ENCODE data around the gene CAPN15. TPM values are rescaled to one million over a fixed set of nuclear protein-coding genes. Genes with fewer than 3 reads are reported as not detected.

Gene CAPN15
- total RNA-seq, 2 experiments from 2014 or later: 32.9 to 54.0 TPM

- Histone ChIP-seq H3K36me3 (ENCODE audit: insufficient read depth, low read length) (peaks cover 9% of the 10 kb centered on the region), H4K20me1 (ENCODE audit: insufficient read depth, low read length) (no peaks in the 10 kb centered on the region), H3K9me3 (ENCODE audit: low read length) (no peaks in the 10 kb centered on the region), H3K27ac (ENCODE audit: low read depth, low read length, poor library complexity, severe bottlenecking) (no peak overlapping the region), H3K4me2 (ENCODE audit: low read length) (no peak overlapping the region), H3K79me2 (ENCODE audit: insufficient read depth, low read depth, low read length) (no peaks in the 10 kb centered on the region), H3K4me3 (ENCODE audit: low read depth, low read length, poor library complexity, severe bottlenecking) (no peak overlapping the region), H2AFZ (ENCODE audit: low read length) (no peak overlapping the region), H3K4me1 (ENCODE audit: insufficient read depth, low read length, poor library complexity, severe bottlenecking) (no peaks in the 10 kb centered on the region), H3K9me2 (ENCODE audit: insufficient read depth, low read length) (no peaks in the 10 kb centered on the region)
- CTCF ChIA-PET (ENCODE audit: unreplicated experiment): no interaction called here
- TF ChIP-seq EZH2phosphoT487 (IDR thresholded peaks at IDR 0.05; ENCODE audit: borderline replicate concordance, low read depth, low read length) (no peak), CTCF (conservative IDR thresholded peaks at IDR 0.05; ENCODE audit: low read length) (no peak)
- POLR2A ChIA-PET: interaction anchor here (1.0 kb wide), 1 partner anchor 72 kb away, joined by 4 read pairs; the partner anchor contains the start of gene CAPN15
- intact Hi-C loops (cut with micrococcal nuclease; ENCODE audit: unreplicated experiment): no loop called here
- no TSS peak for BruUV-seq (replicated peaks)
- DNase-seq (ENCODE audit: low spot score): no peak
Measured at GRCh38 chr16:598823-599739, 71.6 kb downstream of the CAPN15 start.

GRCh38 chr16:600781-601180 is 73.3 kb downstream of the CAPN15 start:
- Histone ChIP-seq H2AFZ (ENCODE audit: low read length) (no peak overlapping the region), H3K36me3 (ENCODE audit: insufficient read depth, low read length) (peaks cover 16% of the 10 kb centered on the region), H3K9me2 (ENCODE audit: insufficient read depth, low read length) (no peaks in the 10 kb centered on the region), H3K79me2 (ENCODE audit: insufficient read depth, low read depth, low read length) (no peaks in the 10 kb centered on the region), H3K9me3 (ENCODE audit: low read length) (0 out of 2 replicates have a peak, but pooled peaks cover 5% of the 10 kb centered on the region), H3K4me3 (ENCODE audit: low read depth, low read length, poor library complexity, severe bottlenecking) (no peak overlapping the region), H4K20me1 (ENCODE audit: insufficient read depth, low read length) (no peaks in the 10 kb centered on the region), H3K4me1 (ENCODE audit: insufficient read depth, low read length, poor library complexity, severe bottlenecking) (no peaks in the 10 kb centered on the region), H3K27ac (ENCODE audit: low read depth, low read length, poor library complexity, severe bottlenecking) (no peak overlapping the region), H3K4me2 (ENCODE audit: low read length) (no peak overlapping the region)
- CTCF ChIA-PET (ENCODE audit: unreplicated experiment): interaction anchor here (0.6 kb wide), 1 partner anchor 52 kb away, joined by 3 read pairs; no protein-coding TSS in a partner anchor
- peak; percentile 39 for DNase-seq (ENCODE audit: low spot score)
- intact Hi-C loops (cut with micrococcal nuclease; ENCODE audit: unreplicated experiment): loop anchor here (1.0 kb wide), 1 partner anchor 21 kb away; no protein-coding TSS in a partner anchor
- TF ChIP-seq CTCF (conservative IDR thresholded peaks at IDR 0.05; ENCODE audit: low read length) (peak; percentile 71), EZH2phosphoT487 (IDR thresholded peaks at IDR 0.05; ENCODE audit: borderline replicate concordance, low read depth, low read length) (no peak)
- BruUV-seq (replicated peaks): no TSS peak
- POLR2A ChIA-PET: no interaction called here

- Histone ChIP-seq H3K27ac (ENCODE audit: low read depth, low read length, poor library complexity, severe bottlenecking) (no peak overlapping the region), H3K4me1 (ENCODE audit: insufficient read depth, low read length, poor library complexity, severe bottlenecking) (no peaks in the 10 kb centered on the region), H3K4me2 (ENCODE audit: low read length) (no peak overlapping the region), H3K4me3 (ENCODE audit: low read depth, low read length, poor library complexity, severe bottlenecking) (no peak overlapping the region), H3K9me3 (ENCODE audit: low read length) (0 out of 2 replicates have a peak, but pooled peaks cover 5% of the 10 kb centered on the region), H4K20me1 (ENCODE audit: insufficient read depth, low read length) (no peaks in the 10 kb centered on the region), H3K36me3 (ENCODE audit: insufficient read depth, low read length) (peaks cover 13% of the 10 kb centered on the region), H3K79me2 (ENCODE audit: insufficient read depth, low read depth, low read length) (no peaks in the 10 kb centered on the region), H2AFZ (ENCODE audit: low read length) (no peak overlapping the region), H3K9me2 (ENCODE audit: insufficient read depth, low read length) (no peaks in the 10 kb centered on the region)
- ChIA-PET POLR2A (no interaction called here), CTCF (ENCODE audit: unreplicated experiment) (no interaction called here)
- DNase-seq (ENCODE audit: low spot score): no peak
- no peak for TF ChIP-seq CTCF (conservative IDR thresholded peaks at IDR 0.05; ENCODE audit: low read length)
- no peak for TF ChIP-seq EZH2phosphoT487 (IDR thresholded peaks at IDR 0.05; ENCODE audit: borderline replicate concordance, low read depth, low read length)
- intact Hi-C loops (cut with micrococcal nuclease; ENCODE audit: unreplicated experiment): no loop called here
- no TSS peak for BruUV-seq (replicated peaks)
Measured at GRCh38 chr16:603933-604332, 76.4 kb downstream of the CAPN15 start.
